AG09319 (cell line): Measurements from ENCODE around the gene FGF12.
"Not testable (repeated sequence)": the region's sequence is repeated elsewhere in the genome, so short reads cannot be mapped to it uniquely, and the experiment has no call there.

Experiments used
- DNase-seq: peaks from one replicate; pipeline ENCODE4 v3.0.0-alpha.2; 2010; ENCODE audit warnings: low read depth; ENCODE audit errors: extremely low read depth
- CTCF ChIP-seq: IDR thresholded peaks from 2 replicates; pipeline ENCODE4 v1.5.1; 2011; ENCODE audit warnings: low read depth, mild to moderate bottlenecking, inconsistent platforms, low read length, moderate library complexity

The FGF12 gene

GRCh38 chr3:192745150-192745549 lies 17.8 kb upstream of the FGF12 start:
- no peak for TF ChIP-seq CTCF
- DNase-seq = no peak

GRCh38 chr3:192744604-192745003 lies 17.3 kb upstream of the FGF12 start:
- not testable (repeated sequence) for DNase-seq

GRCh38 chr3:192737506-192737905 lies 10.2 kb upstream of the FGF12 start:
- TF ChIP-seq CTCF = no peak
- no peak for DNase-seq

- DNase-seq = no peak
These were observed 3.9 kb upstream of the FGF12 start for GRCh38 chr3:192731233-192731632.

GRCh38 chr3:192726385-192726784 lies 956 bp downstream of the FGF12 start:
- TF ChIP-seq CTCF = no peak
- no peak for DNase-seq

More at GRCh38 chr3:192731233-192731632, 3.9 kb upstream of the FGF12 start:
- TF ChIP-seq CTCF = no peak

- no peak for DNase-seq
These were observed 7.4 kb downstream of the FGF12 start for GRCh38 chr3:192719964-192720363.

GRCh38 chr3:192718156-192718555 lies 9.2 kb downstream of the FGF12 start:
- DNase-seq = no peak
- no peak for TF ChIP-seq CTCF

More at GRCh38 chr3:192719964-192720363, 7.4 kb downstream of the FGF12 start:
- no peak for TF ChIP-seq CTCF

- TF ChIP-seq CTCF = no peak
- no peak for DNase-seq
These were observed 12.2 kb downstream of the FGF12 start for GRCh38 chr3:192715126-192715525.

- not testable (repeated sequence) for DNase-seq
These were observed 16.2 kb downstream of the FGF12 start for GRCh38 chr3:192711126-192711525.
